GM12878 (cell line): ENCODE results near the gene CASTOR1. TPM values are rescaled to one million over a fixed set of nuclear protein-coding genes. Genes with fewer than 3 reads are reported as not detected.

ENCODE experiments used
- BCL11A ChIP-seq: IDR thresholded peaks from 2 replicates; pipeline ENCODE4 v1.6.1; 2011; ENCODE audit warnings: low read depth, low read length
- BHLHE40 ChIP-seq, 2 experiments: fragments of 450-650 bp in 1 of 2; IDR thresholded peaks; 2 replicates each; pipeline ENCODE4 v1.6.1; 2011 to 2017; ENCODE audit warnings: low read depth in 2 of 2, borderline replicate concordance in 1 of 2, improper control_type of control experiment in 1 of 2, low read length in 1 of 2, mild to moderate bottlenecking in 1 of 2
- CREB1 ChIP-seq: IDR thresholded peaks from 2 replicates; pipeline ENCODE4 v1.6.1; 2012; ENCODE audit warnings: low read depth, mild to moderate bottlenecking, inconsistent platforms
- CTCF ChIP-seq, 3 experiments: IDR thresholded peaks in 2 of 3; conservative IDR thresholded peaks in 1 of 3; 2 replicates each; pipeline ENCODE4 v1.5.1; 2011; ENCODE audit warnings: low read depth in 3 of 3, low read length in 3 of 3, mild to moderate bottlenecking in 3 of 3, control low read depth in 2 of 3, moderate library complexity in 2 of 3, inconsistent platforms in 1 of 3, mixed read lengths in 1 of 3; ENCODE audit not compliant: control insufficient read depth in 2 of 3, insufficient read depth in 1 of 3; ENCODE audit errors: extremely low read depth in 1 of 3
- CUX1 ChIP-seq: IDR thresholded peaks from 2 replicates; pipeline ENCODE4 v1.6.1; 2012; ENCODE audit warnings: improper control_type of control experiment, low read depth, low read length; ENCODE audit not compliant: insufficient replicate concordance
- NFIC ChIP-seq: IDR thresholded peaks from 2 replicates; pipeline ENCODE4 v1.6.1; 2012; ENCODE audit warnings: low read depth, mild to moderate bottlenecking, inconsistent platforms, low read length, moderate library complexity
- RELA ChIP-seq: fragments of 450-650 bp; IDR thresholded peaks from 2 replicates; pipeline ENCODE4 v1.8.0; 2014; ENCODE audit warnings: borderline replicate concordance; ENCODE audit not compliant: partially characterized antibody
- RELB ChIP-seq: fragments of 450-650 bp; IDR thresholded peaks from 2 replicates; pipeline ENCODE4 v1.6.1; 2017; ENCODE audit warnings: low read depth, mild to moderate bottlenecking, moderate library complexity
- TCF12 ChIP-seq: IDR thresholded peaks from 2 replicates; pipeline ENCODE4 v1.6.1; 2011; ENCODE audit warnings: low read depth, mild to moderate bottlenecking, low read length
- WRNIP1 ChIP-seq: IDR thresholded peaks from 2 replicates; pipeline ENCODE4 v1.6.1; 2011; ENCODE audit warnings: low read depth, low read length, improper control_type of control experiment, borderline replicate concordance
- polyA plus RNA-seq, 11 experiments: library from polyadenylated mRNA; depleted of rRNA in 4 of 11; unstranded in 6 of 11; stranded (reverse) in 5 of 11; fragments of >200 nt; fragmentation: Nextera tagmentation in 4 of 11; fragmentation: Illumina TruSeq in 1 of 11; extraction: Ambion mirVana in 4 of 11; extraction: Trizol in 1 of 11; gene quantifications; 1 replicate in 1 of 11; 2 replicates in 10 of 11; pipeline versions ENCODE4 v1.2.1 to v1.2.3, GENCODE V29; 2011 to 2016; ENCODE audit warnings: inconsistent platforms in 2 of 11, missing spikeins in 2 of 11, low read depth in 1 of 11
- total RNA-seq, 4 experiments: library from RNA; depleted of rRNA in 3 of 4; stranded (reverse); fragments of >200 nt in 3 of 4; fragmentation: Illumina TruSeq in 1 of 4; extraction: Trizol in 1 of 4; gene quantifications; 2 replicates each; pipeline versions ENCODE4 v1.2.1 to v1.2.3, GENCODE V29; 2013 to 2021
- TF ChIP-seq, protein P1 (sequence below): fragments of 450-650 bp; IDR thresholded peaks from 2 replicates; pipeline ENCODE4 v1.6.1; 2017; ENCODE audit warnings: mild to moderate bottlenecking, moderate library complexity
- TF ChIP-seq, protein P2 (sequence below): fragments of 450-650 bp; IDR thresholded peaks from 2 replicates; pipeline ENCODE4 v1.6.1; 2017; ENCODE audit warnings: borderline replicate concordance

The CASTOR1 gene
- total and polyA plus RNA-seq, 10 of the 15 experiments (the other 5 are each of a cell fraction or from before 2014, with no cell fraction given): 0.31 to 9.1 (median 3.3) TPM

DNA sequence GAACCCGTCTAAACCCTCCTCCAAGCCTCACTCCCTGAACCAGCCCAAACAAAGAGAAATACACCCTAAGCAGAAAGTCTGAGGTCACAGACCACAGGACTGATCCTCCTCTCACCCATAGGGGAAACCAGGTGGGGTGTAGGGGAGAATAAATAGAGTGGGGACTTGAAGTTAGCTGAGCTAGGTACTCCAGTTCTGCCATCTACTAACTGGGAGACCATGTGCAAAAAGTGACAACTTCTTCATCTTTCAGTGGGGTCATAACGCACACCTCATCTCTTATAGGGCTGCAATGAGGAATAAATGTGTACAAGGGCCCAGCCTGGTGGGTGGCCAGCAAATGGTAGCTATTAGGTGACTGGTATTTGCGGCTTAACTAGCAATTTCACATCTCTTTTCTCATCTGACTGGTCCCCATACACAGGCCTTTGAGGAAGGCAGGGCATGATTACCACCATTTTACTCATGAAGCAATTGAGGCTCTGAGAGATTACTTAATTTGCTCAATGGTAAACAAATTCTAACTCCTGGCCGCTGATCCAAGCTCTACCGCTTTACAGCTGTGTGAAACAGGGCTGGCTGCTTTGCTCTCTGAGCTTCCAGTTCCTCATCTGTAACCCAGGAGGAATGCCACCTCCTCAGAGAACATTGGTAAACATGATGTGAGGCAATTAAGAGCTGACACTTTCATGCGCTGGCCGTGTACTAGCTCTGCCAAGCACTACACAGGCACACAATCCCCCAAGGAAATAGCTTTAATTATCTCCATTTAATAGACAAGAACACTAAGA lies 20.8 kb upstream of the CASTOR1 start (continued):
- TF ChIP-seq, protein P1, sequence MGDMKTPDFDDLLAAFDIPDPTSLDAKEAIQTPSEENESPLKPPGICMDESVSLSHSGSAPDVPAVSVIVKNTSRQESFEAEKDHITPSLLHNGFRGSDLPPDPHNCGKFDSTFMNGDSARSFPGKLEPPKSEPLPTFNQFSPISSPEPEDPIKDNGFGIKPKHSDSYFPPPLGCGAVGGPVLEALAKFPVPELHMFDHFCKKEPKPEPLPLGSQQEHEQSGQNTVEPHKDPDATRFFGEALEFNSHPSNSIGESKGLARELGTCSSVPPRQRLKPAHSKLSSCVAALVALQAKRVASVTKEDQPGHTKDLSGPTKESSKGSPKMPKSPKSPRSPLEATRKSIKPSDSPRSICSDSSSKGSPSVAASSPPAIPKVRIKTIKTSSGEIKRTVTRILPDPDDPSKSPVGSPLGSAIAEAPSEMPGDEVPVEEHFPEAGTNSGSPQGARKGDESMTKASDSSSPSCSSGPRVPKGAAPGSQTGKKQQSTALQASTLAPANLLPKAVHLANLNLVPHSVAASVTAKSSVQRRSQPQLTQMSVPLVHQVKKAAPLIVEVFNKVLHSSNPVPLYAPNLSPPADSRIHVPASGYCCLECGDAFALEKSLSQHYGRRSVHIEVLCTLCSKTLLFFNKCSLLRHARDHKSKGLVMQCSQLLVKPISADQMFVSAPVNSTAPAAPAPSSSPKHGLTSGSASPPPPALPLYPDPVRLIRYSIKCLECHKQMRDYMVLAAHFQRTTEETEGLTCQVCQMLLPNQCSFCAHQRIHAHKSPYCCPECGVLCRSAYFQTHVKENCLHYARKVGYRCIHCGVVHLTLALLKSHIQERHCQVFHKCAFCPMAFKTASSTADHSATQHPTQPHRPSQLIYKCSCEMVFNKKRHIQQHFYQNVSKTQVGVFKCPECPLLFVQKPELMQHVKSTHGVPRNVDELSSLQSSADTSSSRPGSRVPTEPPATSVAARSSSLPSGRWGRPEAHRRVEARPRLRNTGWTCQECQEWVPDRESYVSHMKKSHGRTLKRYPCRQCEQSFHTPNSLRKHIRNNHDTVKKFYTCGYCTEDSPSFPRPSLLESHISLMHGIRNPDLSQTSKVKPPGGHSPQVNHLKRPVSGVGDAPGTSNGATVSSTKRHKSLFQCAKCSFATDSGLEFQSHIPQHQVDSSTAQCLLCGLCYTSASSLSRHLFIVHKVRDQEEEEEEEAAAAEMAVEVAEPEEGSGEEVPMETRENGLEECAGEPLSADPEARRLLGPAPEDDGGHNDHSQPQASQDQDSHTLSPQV: 0 out of 2 replicates have a peak, but pooled peaks have one; percentile 75
- no peak for TF ChIP-seq RELA
- no peak for TF ChIP-seq CUX1
- TF ChIP-seq NFIC: peak; percentile 57; the same call in 1 of the 2 replicates
- TF ChIP-seq TCF12: 0 out of 2 replicates have a peak, but pooled peaks have one; percentile 3
- TF ChIP-seq WRNIP1: 0 out of 2 replicates have a peak, but pooled peaks have one; percentile 42
- TF ChIP-seq CREB1: peak; percentile 38; the same call in 1 of the 2 replicates
- TF ChIP-seq BCL11A: 0 out of 2 replicates have a peak, but pooled peaks have one; percentile 27
- peak; percentile 59; the same call in 1 of the 2 replicates for TF ChIP-seq RELB
- TF ChIP-seq CTCF (IDR thresholded peaks at IDR 0.05 in 2 of 3, conservative IDR thresholded peaks at IDR 0.05 in 1 of 3; ENCODE audit: control insufficient read depth in 2 of 3, extremely low read depth in 1 of 3, insufficient read depth in 1 of 3, low read depth in 3 of 3, low read length in 3 of 3): 0 out of 6 replicates have a peak, but pooled peaks of 1 of the 3 experiments have one; percentile 1
- TF ChIP-seq BHLHE40 (IDR thresholded peaks at IDR 0.05; ENCODE audit: borderline replicate concordance in 1 of 2, low read depth in 2 of 2, low read length in 1 of 2): 0 out of 4 replicates have a peak, but pooled peaks of 1 of the 2 experiments have one; percentile 4
- TF ChIP-seq, protein P2, sequence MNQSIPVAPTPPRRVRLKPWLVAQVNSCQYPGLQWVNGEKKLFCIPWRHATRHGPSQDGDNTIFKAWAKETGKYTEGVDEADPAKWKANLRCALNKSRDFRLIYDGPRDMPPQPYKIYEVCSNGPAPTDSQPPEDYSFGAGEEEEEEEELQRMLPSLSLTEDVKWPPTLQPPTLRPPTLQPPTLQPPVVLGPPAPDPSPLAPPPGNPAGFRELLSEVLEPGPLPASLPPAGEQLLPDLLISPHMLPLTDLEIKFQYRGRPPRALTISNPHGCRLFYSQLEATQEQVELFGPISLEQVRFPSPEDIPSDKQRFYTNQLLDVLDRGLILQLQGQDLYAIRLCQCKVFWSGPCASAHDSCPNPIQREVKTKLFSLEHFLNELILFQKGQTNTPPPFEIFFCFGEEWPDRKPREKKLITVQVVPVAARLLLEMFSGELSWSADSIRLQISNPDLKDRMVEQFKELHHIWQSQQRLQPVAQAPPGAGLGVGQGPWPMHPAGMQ: no peak
